Measurements from ENCODE around the gene ZC3H10.

DNA sequence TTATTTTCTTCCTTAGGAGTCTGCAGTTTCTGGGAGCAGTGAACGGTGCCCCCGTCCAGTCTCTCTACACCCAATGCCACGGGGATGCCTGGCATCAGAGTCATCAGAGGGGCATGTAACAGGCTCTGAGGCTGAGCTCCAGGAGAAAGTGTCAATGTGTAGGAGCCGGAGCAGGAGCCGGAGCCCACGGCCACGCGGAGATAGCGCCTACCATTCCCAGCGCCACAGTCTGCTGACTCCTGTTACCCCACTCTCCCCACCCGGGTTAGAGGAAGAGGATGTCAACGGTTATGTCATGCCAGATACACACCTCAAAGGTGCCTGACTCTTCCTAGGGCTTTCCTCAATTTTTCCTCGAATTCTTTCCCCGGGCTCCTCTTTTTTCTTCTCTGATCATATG lies 17.0 kb upstream of the ZC3H10 start:
- TF ChIP-seq ELF4 (IDR thresholded peaks at IDR 0.05) (no peak), LEF1 (IDR thresholded peaks at IDR 0.05; ENCODE audit: borderline replicate concordance) (no peak), SP1 (IDR thresholded peaks at IDR 0.05) (no peak), SUZ12 (IDR thresholded peaks at IDR 0.05) (no peak), TARDBP (IDR thresholded peaks at IDR 0.05) (no peak), HDGF (IDR thresholded peaks at IDR 0.05; ENCODE audit: borderline replicate concordance) (no peak), FOXA1 (IDR thresholded peaks at IDR 0.05) (no peak), ARNT (IDR thresholded peaks at IDR 0.05) (no peak), FOXK2 (IDR thresholded peaks at IDR 0.05) (no peak), BHLHE40 (IDR thresholded peaks at IDR 0.05; ENCODE audit: borderline replicate concordance) (no peak)
- TF ChIP-seq, protein P1, sequence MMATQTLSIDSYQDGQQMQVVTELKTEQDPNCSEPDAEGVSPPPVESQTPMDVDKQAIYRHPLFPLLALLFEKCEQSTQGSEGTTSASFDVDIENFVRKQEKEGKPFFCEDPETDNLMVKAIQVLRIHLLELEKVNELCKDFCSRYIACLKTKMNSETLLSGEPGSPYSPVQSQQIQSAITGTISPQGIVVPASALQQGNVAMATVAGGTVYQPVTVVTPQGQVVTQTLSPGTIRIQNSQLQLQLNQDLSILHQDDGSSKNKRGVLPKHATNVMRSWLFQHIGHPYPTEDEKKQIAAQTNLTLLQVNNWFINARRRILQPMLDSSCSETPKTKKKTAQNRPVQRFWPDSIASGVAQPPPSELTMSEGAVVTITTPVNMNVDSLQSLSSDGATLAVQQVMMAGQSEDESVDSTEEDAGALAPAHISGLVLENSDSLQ (IDR thresholded peaks at IDR 0.05) = no peak

Measured in HEK293T (cell line).